ENCODE measurements around the gene LHPP.
"Not testable (repeated sequence)": the region's sequence is repeated elsewhere in the genome, so short reads cannot be mapped to it uniquely, and the experiment has no call there.

Gene LHPP

DNA sequence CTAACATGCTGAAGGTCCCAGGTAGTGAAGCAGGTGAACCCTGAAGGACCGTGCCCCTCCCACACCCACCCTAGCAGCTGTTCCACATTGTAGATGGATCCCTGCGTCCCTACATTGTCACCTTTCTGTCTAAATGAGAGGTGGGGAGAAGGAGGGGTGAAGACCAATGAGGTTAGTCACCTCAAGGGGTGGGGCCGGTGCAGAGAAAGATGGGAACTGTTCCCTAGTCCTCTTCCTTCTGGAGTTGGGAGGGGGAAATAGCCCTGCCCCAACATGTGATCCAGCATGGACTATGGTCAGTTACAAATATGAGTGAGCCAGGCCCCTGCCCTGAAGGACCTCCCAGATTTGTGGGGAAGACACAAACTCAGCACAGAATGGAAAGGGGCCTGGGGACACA is 124.5 kb downstream of the LHPP start:
- TF ChIP-seq, protein P1, sequence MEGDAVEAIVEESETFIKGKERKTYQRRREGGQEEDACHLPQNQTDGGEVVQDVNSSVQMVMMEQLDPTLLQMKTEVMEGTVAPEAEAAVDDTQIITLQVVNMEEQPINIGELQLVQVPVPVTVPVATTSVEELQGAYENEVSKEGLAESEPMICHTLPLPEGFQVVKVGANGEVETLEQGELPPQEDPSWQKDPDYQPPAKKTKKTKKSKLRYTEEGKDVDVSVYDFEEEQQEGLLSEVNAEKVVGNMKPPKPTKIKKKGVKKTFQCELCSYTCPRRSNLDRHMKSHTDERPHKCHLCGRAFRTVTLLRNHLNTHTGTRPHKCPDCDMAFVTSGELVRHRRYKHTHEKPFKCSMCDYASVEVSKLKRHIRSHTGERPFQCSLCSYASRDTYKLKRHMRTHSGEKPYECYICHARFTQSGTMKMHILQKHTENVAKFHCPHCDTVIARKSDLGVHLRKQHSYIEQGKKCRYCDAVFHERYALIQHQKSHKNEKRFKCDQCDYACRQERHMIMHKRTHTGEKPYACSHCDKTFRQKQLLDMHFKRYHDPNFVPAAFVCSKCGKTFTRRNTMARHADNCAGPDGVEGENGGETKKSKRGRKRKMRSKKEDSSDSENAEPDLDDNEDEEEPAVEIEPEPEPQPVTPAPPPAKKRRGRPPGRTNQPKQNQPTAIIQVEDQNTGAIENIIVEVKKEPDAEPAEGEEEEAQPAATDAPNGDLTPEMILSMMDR (IDR thresholded peaks at IDR 0.05; ENCODE audit: insufficient read depth, missing control alignments), result no peak

DNA sequence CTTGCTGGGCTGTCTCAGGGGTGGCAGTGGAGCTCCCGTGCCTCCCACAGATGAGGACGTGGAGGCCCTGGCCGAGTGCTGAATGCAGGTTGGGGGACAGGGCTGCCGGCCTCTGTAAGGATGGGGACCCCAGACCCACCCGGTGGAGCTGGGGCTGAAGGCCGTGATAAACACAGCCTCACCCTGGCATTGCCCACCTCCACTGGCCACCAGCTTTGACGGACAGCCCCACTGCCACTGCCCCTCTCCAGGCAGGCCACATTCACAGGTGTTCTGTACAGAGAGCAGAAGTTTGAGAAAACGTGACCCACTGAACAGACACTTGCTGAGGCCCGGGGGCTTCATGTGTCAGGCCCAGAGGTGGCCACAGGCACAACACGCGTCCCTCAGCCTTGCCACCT is 126.2 kb downstream of the LHPP start:
- DNase-seq (ENCODE audit: insufficient read length, low spot score) (no peak), FAIRE-seq (no peak)
- TF ChIP-seq, protein P1 (IDR thresholded peaks at IDR 0.05; ENCODE audit: insufficient read depth, missing control alignments), result no peak

More for the DNA sequence above, 124.5 kb downstream of the LHPP start:
- DNase-seq (ENCODE audit: insufficient read length, low spot score), result no peak
- no peak for FAIRE-seq

DNA sequence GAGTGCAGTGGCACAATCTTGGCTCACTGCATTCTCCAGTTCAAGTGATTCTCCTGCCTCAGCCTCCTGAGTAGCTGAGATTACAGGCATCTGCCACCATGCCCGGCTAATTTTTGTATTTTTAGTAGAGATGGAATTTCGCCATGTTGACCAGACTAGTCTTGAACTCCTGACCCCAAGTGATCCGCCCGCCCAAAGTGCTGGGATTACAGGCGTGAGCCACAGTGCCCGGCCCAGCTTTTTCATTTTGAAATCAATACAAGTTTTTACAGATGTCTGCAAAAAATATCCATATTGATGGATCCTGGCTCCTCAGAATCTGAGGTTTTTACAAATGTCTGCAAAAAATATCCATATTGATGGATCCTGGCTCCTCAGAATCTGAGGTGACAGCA is 126.7 kb downstream of the LHPP start:
- DNase-seq (ENCODE audit: insufficient read length, low spot score); FAIRE-seq: not testable (repeated sequence)

DNA sequence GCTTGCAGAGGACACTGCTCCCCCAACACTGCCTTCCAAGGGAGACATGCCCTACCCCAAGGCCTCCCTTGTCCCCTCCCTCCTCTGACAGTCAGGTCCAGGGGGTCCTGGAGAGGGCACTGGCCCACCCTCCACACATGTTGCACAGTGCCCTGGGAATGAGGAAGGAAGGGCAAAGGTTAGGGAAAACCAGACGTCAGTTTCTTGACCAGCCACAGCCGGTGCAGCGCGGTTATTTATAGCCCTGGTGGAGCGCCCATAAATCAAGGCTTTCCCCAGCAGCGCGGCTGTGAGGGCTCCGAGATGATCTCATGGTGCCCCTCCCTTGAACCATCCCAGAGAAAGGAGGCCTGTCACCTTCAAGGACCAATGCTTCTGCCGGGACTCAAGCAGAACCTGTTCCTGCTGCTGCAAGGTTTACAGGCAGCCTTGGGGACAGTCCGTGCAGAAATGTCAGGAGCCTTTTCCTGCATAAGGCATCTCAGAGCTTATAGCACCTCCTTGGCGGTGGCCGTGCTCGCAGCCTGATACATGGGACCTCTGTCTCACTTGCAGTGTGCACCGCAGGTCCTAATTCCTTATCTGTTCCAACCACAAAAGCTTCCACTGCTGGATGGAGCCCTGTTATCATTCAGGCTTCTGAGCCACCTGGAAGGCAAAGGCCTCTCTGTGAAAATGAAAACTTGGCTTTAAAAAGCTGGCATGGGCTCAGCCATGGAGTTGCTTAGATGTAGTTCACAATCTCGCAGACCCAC is 127.3 kb downstream of the LHPP start:
- TF ChIP-seq, protein P1 (IDR thresholded peaks at IDR 0.05; ENCODE audit: insufficient read depth, missing control alignments), result no peak
- FAIRE-seq (no peak), DNase-seq (ENCODE audit: insufficient read length, low spot score) (no peak)

DNA sequence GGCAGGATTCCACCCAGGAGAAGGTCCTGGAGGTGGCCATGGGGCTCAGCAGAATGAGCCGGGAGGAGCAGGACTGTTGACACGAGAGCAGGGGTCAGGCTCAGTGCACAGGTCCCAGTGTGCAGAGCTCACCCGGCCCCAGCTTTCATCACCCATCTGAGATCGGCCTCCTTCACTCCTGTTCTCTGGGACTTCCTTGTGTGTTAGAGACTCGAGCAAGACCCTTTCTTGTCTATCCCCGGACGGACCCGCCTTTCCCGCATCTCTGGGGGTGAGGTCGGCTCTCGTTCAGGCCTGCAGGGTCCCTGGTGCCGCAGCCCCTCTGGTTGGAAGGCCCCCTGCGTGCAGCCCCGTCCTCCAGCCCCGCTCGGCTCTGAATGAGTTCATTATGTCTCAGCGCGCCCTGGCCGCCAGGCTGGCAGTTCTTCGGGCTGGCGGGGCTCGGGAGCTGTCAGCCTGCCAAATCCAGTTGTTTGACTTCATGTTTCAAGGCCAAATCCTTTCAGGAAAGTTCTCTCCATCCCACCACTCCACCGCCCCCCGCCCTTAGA is 127.9 kb downstream of the LHPP start:
- DNase-seq (ENCODE audit: insufficient read length, low spot score) (no peak), FAIRE-seq (no peak)
- TF ChIP-seq, protein P1 (IDR thresholded peaks at IDR 0.05; ENCODE audit: insufficient read depth, missing control alignments), result no peak

DNA sequence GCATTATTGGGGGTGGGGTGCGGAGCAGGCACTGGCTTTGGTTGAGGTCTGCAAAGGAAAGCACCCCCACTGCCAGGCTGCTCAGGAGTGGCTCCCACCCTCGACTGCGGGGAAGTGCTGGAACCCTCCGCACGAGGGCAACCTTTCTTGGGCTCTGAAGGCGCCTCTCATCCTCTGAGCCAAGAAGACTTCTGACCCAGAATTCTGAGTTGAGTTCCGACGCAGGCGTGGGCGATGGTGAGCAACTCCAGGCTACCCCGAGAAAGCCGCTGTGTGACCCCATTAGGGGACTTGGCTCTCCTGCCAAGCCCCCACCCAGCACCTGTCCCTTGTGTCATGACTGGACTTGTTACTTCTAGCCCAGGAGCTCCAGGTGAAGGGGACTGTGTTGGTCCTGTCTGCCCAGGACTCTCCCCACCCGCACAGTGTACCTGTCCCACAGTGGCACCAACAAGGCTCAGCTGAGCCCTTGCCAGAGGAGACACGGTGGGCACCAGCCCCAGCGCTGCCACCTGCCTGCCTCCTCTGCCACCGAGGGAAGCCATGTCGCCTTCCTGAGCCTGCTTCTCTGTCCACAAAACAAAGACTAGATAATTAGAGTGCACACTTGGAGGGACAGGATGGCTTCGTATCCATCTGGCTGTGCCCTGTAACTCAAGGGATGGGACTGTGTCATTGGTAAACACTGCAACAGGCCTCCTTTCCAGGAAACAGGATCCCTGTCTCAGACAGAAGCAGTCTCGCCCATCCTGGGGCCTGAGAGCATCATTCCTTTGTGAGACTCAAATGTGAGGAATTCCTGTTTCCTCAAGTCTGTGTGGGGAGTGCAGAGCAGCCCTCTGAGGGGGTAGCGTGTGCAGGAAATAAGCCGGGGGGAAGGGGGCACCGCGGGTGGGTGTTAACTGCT is 128.8 kb downstream of the LHPP start:
- TF ChIP-seq, protein P1 (IDR thresholded peaks at IDR 0.05; ENCODE audit: insufficient read depth, missing control alignments), result no peak
- DNase-seq (ENCODE audit: insufficient read length, low spot score) (no peak), FAIRE-seq (no peak)

DNA sequence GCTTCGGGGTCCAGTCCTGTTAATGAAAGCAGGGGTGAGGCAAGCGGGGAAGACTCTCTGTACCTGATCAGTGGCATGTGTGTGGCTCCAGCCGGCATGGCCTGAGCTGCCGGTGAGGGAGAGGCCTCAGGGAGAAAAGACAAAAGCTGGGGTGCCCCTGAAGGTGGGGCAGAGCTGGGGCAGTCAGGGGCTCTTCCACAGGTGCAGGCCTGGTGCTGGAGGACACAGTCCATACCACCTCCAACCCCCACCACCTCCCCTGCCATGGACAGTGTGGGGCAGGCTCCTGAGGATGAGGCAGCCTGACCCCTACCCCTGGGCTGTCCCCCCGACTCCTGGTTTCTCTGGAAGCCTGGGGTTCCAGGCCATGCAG is 129.5 kb downstream of the LHPP start:
- no peak for DNase-seq (ENCODE audit: insufficient read length, low spot score)
- TF ChIP-seq, protein P1 (IDR thresholded peaks at IDR 0.05; ENCODE audit: insufficient read depth, missing control alignments), result no peak
- FAIRE-seq, result no peak

Data from D721Med (cell line).